GM21360 (cell line): ENCODE results near the gene FKBP4.
A peak's percentile ranks its signal among the peaks of the same experiment; 100 is the strongest.
"Not testable (repeated sequence)": the region's sequence is repeated elsewhere in the genome, so short reads cannot be mapped to it uniquely, and the experiment has no call there.

Source experiments
- ATAC-seq: cut with Tn5 transposase; IDR thresholded peaks from one replicate; pipeline ENCODE4 v1.9.1; 2021; ENCODE audit warnings: mild to moderate bottlenecking, moderate library complexity; ENCODE audit not compliant: unreplicated experiment

The FKBP4 gene, protein sequence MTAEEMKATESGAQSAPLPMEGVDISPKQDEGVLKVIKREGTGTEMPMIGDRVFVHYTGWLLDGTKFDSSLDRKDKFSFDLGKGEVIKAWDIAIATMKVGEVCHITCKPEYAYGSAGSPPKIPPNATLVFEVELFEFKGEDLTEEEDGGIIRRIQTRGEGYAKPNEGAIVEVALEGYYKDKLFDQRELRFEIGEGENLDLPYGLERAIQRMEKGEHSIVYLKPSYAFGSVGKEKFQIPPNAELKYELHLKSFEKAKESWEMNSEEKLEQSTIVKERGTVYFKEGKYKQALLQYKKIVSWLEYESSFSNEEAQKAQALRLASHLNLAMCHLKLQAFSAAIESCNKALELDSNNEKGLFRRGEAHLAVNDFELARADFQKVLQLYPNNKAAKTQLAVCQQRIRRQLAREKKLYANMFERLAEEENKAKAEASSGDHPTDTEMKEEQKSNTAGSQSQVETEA

DNA sequence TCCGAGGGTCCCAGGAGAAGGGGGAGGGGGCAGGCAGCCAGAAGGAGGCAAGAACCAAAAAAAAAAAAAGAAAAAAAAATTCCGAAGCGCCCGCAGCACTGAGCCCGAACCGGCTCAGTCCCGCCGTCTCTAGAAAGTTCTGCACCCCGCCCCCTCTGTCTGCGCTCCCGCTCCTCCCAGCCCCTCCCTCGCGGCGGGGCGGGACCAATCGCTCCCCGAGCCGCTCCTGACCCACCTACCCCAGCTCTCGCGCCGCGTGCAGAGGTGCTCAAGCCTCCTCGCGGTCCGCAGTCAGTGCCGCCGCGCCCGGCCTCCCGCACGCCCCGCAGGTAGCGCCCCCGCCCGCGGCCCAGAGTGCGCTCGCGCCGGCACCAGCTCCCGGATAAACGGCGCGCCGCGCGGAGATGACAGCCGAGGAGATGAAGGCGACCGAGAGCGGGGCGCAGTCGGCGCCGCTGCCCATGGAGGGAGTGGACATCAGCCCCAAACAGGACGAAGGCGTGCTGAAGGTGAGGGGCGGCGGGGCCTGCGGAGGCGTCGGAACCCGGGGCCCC lies at the start of gene FKBP4:
TSS of gene FKBP4 (plus strand) at position 235 of the 554 bp plus-strand sequence. CDS start at position 405, 170 bp downstream.
- peak; percentile 75 for ATAC-seq

DNA sequence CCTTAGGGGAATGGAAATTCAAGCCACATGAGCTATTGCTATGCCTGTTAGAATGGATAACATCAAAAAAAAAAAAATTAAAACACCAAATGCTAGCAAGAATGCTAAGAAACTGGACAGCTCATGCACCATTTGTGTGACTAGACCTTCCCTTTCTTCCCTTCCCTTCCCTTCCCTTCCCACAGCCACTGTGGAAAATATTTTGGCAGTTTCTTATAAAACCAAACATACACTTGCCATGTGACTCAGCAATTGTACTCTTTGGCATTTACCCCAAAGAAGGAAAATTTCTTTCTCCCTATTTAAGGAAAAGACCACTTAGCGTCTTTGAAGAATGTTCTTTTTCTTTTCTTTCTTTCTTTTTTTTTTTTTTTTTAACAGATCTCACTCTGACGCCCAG lies 49.1 kb upstream of the FKBP4 start:
- ATAC-seq, result no peak

DNA sequence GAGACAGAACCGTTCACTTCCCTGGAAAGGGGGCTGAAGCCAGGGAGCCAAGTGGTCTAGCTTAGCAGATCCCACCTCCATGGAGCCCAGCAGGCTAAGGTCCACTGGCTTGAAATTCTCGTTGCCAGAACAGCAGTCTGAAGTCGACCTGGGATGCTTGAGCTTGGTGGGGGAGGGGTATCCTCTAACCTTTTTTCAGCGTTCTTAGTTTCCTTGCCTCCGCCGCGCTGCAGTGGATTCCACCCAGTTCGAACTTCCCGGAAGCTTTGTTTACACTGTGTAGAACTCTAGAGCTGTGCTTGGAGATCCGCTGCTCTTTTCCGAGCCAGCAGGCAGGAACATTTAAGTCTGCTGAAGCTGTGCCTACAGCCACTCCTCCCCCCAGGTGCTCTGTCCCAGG lies 45.2 kb upstream of the FKBP4 start:
- ATAC-seq, result no peak

DNA sequence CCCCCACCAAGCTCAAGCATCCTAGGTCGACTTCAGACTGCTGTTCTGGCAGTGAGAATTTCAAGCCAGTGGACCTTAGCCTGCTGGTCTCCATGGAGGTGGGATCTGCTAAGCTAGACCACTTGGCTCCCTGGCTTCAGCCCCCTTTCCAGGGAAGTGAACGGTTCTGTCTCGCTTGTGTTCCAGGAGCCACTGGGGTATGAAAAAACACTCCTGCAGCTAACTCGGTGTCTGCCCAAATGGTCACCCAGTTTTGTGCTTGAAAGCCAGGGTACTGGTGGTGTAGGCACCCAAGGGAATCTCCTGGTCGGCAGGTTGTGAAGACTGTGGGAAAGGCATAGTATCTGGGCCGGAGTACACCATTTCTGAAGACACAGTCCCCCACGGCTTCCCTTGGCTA lies 44.6 kb upstream of the FKBP4 start:
- no peak for ATAC-seq

DNA sequence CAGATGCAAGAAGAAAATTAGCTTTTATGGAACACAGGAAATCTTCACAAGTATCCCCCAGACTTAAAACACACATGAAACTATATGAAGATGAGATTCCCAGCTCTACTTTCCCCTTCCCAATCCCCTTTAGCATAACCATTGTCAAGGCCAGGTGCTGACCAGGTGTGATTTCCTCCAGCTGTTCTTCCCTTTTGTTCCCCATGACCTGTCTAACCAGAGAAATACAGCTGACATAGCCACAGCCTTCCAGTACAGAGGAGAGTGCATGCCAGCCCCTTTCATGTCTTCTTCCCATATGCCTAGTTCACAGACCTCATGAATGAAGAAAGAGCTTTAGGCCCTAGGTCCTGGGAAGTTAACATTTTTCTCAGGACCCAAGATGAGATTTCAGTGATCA lies 43.5 kb upstream of the FKBP4 start:
- ATAC-seq, result no peak

DNA sequence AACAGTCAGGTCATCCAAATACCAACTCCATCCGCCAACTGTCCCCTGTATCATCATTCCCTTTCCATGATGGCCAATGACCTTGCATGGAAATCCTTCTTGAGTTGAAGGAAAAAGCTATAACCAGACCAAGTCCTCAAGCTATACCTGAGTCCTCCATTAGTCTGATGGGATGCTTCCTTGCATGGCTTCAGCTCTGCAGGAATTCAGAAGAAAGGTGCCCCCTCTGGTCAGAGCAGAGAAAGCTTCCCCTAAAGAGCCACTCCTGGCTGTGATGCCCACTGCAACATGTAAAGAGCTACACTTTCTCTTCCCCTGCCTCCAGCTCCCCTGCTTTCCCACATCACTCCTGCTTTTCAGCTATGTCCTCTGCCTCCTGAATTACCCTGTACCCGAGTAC lies 43.1 kb upstream of the FKBP4 start:
- no peak for ATAC-seq

DNA sequence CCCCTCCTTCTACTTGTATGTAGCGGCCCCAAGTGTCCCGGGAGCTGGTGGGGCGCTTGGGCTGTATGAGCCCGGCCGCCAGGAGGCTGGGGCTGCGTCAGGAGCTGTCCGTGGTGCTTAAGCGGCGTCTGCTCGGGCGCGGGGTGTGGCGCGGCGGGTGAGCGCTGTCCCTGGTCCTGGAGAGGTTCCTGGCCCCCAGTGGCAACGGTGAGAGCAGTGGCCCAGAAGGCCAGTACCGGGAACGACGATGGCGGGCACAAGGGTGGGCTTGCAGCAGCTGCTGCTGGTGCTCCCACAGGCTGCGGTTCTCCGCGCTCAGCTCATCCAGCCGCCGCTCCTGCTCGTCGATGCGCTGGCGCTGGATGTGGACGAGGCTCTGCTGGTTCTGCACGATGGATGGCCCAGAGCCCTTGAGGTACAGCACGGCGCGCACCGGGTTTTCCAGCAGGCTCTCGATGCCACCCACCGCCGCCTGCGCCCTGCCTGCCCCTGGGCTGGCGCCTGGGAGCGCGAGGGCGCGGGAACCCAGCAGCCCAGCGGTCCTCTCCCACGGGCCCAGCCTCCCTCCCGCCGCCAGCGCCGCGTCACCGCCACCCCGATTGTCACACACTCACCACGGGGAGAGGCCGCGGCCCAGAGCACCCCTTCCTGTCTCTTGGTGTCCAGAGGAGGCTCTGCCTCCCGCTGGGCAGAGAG lies 41.9 kb upstream of the FKBP4 start:
- ATAC-seq, result no peak

DNA sequence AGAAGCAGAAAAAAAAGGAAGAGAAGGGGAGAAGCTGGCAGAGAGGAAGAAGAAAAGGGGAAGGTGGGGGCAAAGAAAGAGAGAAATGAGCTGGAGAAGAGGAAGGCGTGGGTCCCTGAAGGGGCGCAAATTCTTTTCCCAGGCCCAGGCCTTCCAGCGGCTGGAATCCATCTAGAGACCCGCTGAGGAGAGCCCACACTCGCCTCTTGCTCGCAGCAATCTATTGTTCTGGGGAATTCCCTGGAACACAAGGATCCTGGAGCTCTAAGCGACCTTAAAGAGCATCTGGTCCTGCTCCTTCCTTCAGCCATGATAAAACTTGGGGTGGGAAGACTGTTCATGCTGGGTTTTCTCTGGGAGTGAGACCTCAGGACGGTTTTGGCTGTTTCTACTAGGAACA lies 41.2 kb upstream of the FKBP4 start:
- no peak for ATAC-seq

DNA sequence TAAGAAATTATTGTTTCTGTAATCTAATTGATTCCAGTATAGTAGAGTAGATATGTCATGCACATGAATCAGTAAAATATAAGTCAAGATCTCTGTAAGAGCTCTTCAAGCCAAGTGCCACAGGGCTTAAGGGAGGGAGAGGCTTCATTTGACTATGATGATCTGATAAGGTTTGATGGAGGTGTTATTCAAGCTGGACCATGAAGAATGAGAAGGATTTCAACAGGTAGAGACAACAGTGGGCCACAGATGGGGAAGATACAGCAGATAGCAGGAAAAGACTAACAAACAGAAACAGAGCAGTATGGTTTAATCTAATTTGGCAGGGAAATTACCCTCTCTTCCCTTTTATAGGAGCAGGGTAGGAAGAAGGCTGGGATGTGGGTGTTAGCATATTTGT lies 40.6 kb upstream of the FKBP4 start:
- no peak for ATAC-seq

DNA sequence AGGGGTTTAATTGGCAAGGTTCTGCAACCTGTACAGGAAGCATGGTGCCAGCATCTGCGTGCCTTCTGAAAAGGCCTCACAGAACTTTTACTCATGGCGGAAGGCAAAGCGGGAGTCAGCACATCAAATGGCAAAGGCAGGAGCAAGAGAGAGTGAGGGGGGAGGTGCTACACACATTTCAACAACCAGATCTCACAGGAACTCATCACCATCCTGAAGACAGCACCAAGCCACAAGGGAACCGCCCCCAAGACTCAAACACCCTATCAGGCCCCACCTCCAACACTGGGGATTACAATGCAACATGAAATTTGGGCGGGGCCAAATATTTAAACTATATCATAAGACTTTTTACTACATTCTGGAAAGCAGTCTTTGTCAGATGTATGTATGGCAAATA lies 38.0 kb upstream of the FKBP4 start:
- no peak for ATAC-seq

DNA sequence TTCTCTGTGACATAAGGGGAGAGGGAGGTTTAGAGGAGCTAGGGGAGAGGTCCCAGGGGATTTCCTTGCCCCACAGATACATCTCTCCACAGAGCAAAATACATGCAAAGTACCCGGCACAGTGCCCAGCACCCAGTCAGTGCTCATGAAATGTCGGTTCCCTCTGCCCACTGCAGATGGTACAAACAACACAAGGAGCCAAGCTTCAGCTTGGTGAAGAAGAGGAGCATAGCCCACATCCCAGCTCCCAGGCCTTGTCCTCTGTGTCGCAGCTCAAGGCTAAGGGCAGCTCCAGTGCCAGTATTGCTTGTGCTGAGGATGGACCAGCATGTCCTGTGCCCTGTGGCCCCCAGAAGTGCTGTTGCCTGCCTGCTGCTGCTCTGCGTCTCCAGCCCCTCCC lies 35.0 kb upstream of the FKBP4 start:
- ATAC-seq, result no peak

DNA sequence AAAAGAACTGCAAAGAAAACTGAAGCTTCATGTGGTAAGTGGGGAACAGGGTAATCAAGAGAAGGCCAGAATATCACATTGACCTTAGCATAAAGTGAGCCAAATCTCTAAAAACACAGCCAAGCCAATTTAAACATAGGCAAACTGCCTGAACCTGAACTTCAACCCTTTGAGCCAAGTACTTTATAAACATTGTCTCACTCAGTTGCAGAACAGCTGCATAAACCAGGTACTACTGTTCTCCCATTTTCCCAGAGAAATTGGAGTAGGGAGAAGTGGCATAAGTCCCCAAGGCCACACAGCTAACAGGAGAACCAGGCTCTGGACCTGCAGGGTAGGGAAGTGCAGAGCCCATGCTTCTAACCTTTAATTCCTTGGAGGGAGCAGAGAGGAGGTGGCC lies 30.4 kb upstream of the FKBP4 start:
- no peak for ATAC-seq

DNA sequence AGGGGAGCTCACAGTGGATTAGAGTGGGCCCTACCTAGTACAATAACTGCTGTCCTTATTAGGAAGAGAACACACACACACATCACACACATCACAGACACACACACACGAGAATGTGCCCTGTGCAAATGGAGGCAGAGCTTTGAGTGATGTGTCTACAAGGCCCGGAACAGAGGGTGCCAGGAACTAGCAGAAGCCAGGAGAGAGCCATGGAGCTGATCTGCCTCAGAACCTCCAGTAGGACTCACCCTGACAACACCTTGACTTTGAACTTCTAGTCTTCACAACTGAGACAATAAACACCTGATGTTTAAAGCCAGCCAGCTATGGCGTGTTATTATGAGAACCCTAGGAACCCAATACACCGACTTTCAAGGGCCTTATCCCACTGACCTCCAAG lies 29.7 kb upstream of the FKBP4 start:
- no peak for ATAC-seq

DNA sequence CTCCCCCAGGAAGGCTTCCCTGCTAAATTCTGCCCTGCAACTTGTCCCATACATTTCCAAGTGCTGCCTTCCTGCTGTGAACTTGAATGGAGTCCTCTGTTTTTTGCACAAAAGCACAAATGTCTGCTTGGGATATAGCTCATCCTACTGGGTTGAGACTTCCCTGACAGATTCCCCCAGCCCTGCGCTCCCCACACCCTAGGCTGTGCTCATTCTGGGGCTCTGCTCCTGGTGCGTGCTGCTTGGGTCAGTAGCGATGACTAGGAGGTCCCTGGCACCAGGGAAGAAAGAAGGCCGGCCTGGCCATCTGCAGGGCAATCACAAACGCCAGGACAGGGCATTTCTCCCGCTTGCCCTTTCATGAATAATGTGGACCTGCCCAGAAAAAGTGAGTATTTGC lies 29.2 kb upstream of the FKBP4 start:
- ATAC-seq, result no peak

DNA sequence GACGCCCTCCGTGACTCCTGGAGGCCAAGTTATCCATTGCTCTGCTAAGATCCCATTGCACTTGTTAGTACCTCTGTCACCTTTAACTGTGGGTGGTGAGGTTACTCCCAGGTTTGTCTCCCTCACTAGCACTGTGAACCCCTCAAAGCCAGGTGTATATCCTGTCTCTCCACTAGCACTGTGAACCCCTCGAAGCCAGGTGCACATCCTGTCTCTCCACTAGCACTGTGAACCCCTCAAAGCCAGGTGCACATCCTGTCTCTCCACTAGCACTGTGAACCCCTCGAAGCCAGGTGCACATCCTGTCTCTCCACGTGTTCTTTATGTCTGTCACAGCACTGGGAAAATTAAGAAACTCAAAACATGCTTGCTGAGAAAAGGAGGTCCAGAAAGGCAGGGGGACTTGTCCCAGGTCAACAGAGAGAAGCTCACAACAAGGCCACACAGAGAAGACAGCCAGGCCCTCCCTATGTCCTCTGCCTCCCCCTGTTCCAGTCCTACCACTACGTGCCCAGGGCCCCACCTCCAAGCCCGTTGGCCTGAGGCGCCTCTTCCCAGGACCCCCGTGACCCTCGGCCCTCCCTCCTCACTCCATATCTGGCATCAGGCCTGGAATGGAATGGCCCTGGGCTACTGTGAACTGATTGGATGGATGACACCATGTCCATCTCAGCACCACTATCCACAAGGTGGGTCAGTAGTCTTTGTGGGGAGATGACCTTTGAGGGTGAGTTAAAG lies 26.4 kb upstream of the FKBP4 start:
- no peak for ATAC-seq

DNA sequence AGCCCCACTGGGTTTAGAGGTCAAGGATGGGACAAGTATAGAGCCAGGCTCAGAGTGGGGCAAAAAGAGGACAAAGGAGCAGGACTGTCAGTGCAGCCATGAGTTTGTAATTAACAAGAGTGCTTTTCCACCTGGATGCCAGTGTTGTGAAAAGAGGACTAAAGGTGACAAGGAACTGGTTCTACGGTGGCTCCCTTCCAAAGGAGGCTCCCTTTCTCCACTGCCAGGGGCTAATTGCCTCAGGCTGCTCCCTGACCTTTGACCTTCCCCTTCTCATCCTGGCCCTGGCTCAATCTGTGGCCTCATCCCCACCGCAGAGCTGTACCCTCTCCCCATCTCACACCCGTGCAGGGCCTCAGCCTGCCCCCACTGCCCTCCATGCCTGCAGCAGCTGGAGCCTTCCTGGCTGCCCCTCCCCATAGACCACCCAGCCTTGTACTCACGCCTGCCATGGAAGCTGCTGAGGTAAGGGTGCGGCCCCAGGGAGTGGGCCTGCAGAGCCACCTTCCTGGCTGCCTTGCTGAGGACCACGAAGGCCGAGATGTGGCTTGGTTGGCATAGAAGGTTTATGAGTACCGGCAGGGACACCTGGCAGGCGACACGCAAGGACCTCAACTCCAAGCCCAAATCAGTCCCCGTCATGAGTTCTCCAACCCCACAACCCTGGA lies 24.8 kb upstream of the FKBP4 start:
- no peak for ATAC-seq

DNA sequence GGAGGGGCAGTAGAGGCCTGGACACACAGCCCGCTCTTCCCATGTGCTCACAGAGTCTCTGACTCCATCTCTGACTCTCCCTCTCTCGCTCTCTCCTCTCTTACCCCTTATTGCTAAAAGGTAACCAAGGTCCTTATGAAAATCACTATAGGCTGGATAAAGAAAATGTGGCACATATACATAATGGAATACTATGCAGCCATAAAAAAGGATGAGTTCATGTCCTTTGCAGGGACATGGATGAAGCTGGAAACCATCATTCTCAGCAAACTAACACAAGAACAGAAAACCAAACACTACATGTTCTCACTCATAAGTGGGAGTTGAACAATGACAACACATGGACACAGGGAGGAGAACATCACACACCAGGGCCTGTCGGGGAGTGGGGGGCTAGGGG lies 24.2 kb upstream of the FKBP4 start:
- ATAC-seq, result not testable (repeated sequence)

DNA sequence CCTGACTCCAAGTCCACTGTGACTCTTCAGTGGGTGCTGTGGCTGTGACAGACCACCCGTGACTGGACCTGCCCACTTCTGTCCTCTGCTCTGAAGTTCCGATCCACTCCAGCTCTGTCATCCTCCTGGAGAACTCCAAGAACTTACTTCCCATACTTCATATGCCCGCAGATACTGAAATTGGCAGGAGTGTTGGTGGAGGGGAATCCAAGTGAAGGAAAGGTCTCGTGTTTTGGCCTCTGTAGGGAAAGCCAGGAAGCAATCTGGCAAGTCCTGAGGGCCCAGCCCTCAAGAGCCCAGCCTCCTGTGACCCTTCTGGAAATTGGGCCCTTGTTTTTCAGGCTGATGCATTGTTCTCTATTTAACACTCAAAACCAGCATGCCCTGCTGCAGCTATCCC lies 22.4 kb upstream of the FKBP4 start:
- ATAC-seq, result no peak

DNA sequence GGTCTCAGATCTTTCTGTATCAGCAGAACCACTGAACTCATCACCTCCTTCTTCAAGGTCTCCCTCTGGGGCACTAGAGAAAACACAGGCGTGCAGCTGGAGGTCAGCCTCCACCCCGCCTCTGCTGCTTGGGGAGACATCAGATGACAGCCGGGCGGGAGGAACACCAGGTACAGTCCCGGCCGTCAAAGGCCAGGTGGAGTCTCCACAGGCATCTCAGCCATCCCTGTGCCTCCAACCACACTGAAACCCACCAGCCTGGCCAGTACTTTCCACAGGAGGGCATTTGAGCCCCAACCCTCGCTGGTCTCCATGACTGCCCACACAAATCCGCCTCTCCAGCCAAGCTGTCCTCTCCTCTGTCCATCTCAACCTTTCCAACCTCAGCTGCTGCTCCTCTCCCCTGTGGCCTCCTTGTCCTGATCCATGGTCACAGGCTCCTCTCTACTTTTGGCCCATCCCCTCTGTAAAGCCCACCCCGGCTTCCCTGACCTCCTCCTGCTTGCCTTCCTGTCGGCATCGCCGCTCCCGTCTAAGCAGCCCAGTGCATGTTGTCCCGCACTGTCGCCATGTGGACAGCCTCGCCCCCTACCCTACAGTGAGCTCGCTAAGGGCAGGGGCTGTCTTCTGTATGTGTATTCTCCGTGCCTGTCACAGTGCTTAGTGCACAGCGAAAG lies 21.4 kb upstream of the FKBP4 start:
- no peak for ATAC-seq

DNA sequence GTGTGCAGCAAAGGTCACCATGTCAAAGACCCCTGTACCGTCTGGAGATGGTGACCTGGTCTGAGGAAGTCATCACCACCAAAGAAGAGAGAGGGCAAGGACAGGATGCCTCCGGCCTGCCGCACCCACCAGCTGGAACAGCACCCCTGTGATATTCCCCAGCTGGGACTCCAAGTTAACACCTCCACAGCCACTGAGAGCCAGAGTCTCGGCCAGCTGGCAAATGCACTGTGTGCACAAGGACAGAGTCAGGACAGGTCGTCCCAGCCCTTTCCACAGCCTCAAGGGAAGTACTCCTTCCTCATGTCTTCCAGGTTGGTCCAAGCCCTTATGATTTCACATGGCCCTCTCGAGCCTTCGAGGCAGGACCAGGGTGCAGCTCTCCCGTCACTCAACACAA lies 19.3 kb upstream of the FKBP4 start:
- ATAC-seq, result no peak
